GM12892 (cell line): ENCODE results near the gene ABLIM2.

Experiments
- POLR2A ChIP-seq: IDR thresholded peaks from 2 replicates; pipeline ENCODE4 v1.6.1; 2011; ENCODE audit warnings: low read depth, low read length, control low read depth
- TAF1 ChIP-seq: IDR thresholded peaks from 2 replicates; pipeline ENCODE4 v1.6.1; 2011; ENCODE audit warnings: low read depth, mild to moderate bottlenecking, control low read depth, low read length, borderline replicate concordance

DNA sequence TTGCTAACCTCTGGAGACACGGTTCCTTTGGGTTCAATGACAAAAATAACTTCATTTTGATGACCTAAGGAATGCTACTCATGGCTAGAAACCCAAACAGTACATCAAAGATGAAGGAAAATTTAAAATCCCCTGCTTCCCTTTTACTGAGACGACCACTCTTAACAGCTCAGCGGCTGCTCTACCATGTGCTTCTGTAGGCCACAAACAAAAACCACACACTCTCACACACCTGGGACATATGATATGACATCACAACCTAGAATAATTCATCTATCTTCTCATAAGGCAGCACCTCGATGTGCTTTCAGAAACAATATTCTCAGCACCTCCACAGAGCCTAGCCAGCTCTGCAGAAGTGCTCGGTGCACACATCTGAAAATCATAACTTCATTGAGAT is 34.7 kb downstream of the ABLIM2 start:
- TF ChIP-seq TAF1 (no peak), POLR2A (no peak)
